NCI-H526 (cell line): ENCODE measurements around the gene MYRF.
A peak's percentile ranks its signal among the peaks of the same experiment; 100 is the strongest.

ENCODE experiments used
- DNase-seq, 2 experiments: peaks; one replicate each; lab custom pipeline; 2025; lab: John Stamatoyannopoulos, UW

Gene MYRF

GRCh38 chr11:61776561-61777075 is 24.2 kb downstream of the MYRF start:
- DNase-seq, result peak; percentile 21 to 82

GRCh38 chr11:61777234-61778090 is 25.0 kb downstream of the MYRF start:
- DNase-seq, result peak in 1 of 2 experiments; percentile 24

- no peak for DNase-seq
Observed at GRCh38 chr11:61778357-61778886, 26.0 kb downstream of the MYRF start.

GRCh38 chr11:61778920-61779650 is 26.6 kb downstream of the MYRF start:
- DNase-seq, result no peak

- no peak for DNase-seq
Observed at GRCh38 chr11:61779666-61780525, 27.5 kb downstream of the MYRF start.

GRCh38 chr11:61780581-61781162 is 28.2 kb downstream of the MYRF start:
- no peak for DNase-seq

- no peak for DNase-seq
Observed at GRCh38 chr11:61781585-61781984, 29.1 kb downstream of the MYRF start.

GRCh38 chr11:61782299-61782698 is 29.9 kb downstream of the MYRF start:
- DNase-seq, result no peak

- no peak for DNase-seq
Observed at GRCh38 chr11:61782841-61783240, 30.4 kb downstream of the MYRF start.

- DNase-seq, result no peak
Observed at GRCh38 chr11:61783717-61784505, 31.5 kb downstream of the MYRF start.

GRCh38 chr11:61784506-61784805 is 32.0 kb downstream of the MYRF start:
- no peak for DNase-seq

- no peak for DNase-seq
Observed at GRCh38 chr11:61785837-61786402, 33.5 kb downstream of the MYRF start.

GRCh38 chr11:61787928-61788491 is 35.6 kb downstream of the MYRF start:
- peak; percentile 47 to 82 for DNase-seq

GRCh38 chr11:61791737-61792309 is 39.4 kb downstream of the MYRF start:
- peak; percentile 65 to 71 for DNase-seq

- DNase-seq, result peak; percentile 95 to 97
Observed at GRCh38 chr11:61792310-61793082, 40.1 kb downstream of the MYRF start, which contains the start of the genes FEN1 and TMEM258. TSS of gene FEN1 (plus strand) at chr11:61792911. CDS start at chr11:61795362, 2,451 bp downstream. TSS of gene TMEM258 (minus strand) at chr11:61792599. CDS start at chr11:61792558, 41 bp downstream.

- peak; percentile 64 to 65 for DNase-seq
Observed at GRCh38 chr11:61793083-61793828, 40.8 kb downstream of the MYRF start.

GRCh38 chr11:61793829-61794204 is 41.4 kb downstream of the MYRF start:
- no peak for DNase-seq

GRCh38 chr11:61794579-61794978 is 42.1 kb downstream of the MYRF start:
- no peak for DNase-seq
